ENCODE results near the gene ZIC4. TPM values are rescaled to one million over a fixed set of nuclear protein-coding genes. Genes with fewer than 3 reads are reported as not detected.

The ZIC4 gene
- total and polyA plus RNA-seq, 9 of the 15 experiments (the other 6 are each of a cell fraction or from before 2014, with no cell fraction given), result not detected

GRCh38 chr3:147395899-147396711 is 10.2 kb downstream of the ZIC4 start:
- H3K4me1 ChIP-seq (replicated peaks in 1 of 2; ENCODE audit: control insufficient read depth in 2 of 2, insufficient read depth in 2 of 2, low read length in 2 of 2), result peaks cover 0 to 21% of the 10 kb centered on the region in 2 experiments; a peak in 2 of 5 replicates
- peaks cover 7 to 53% of the 10 kb centered on the region in 2 experiments; a peak in 4 of 5 replicates for H3K27me3 ChIP-seq (ENCODE audit: control insufficient read depth in 2 of 2, insufficient read depth in 2 of 2, low read length in 2 of 2)
- no TSS peak for BruUV-seq (replicated peaks)
- FAIRE-seq (no peak), DNase-seq (ENCODE audit: extremely low read depth in 1 of 4, low spot score in 3 of 4) (no peak), ATAC-seq (no peak)
- H3K9ac ChIP-seq (ENCODE audit: insufficient read depth in 1 of 2, low read depth in 2 of 2, low read length in 2 of 2), result no peak overlapping the region
- POLR2A ChIA-PET, result no interaction called here
- no peaks in the 10 kb centered on the region for H3K79me2 ChIP-seq (ENCODE audit: control insufficient read depth, insufficient read depth, low read length)
- no peak overlapping the region for H3K27ac ChIP-seq (ENCODE audit: extremely low read depth, low read depth, low read length)
- no peak overlapping the region for H3K4me3 ChIP-seq
- no peaks in the 10 kb centered on the region for H3K36me3 ChIP-seq (ENCODE audit: control insufficient read depth, insufficient read depth, low read length)
- H2AFZ ChIP-seq (ENCODE audit: low read depth, low read length), result no peak overlapping the region
- H3K9me1 ChIP-seq (ENCODE audit: control insufficient read depth, insufficient read depth, low read length), result no peaks in the 10 kb centered on the region
- no peak overlapping the region for H3K4me2 ChIP-seq (ENCODE audit: insufficient read depth, low read length)
- in situ Hi-C loops (cut with MboI), result loop anchor here (25.0 kb wide), 1 partner anchor 1541 kb away; no protein-coding TSS in a partner anchor
- intact Hi-C loops (cut with micrococcal nuclease), result no loop called here
- H3K9me3 ChIP-seq (replicated peaks; ENCODE audit: control insufficient read depth, insufficient read depth, low read depth, low read length), result no peaks in the 10 kb centered on the region
- CTCF ChIA-PET (ENCODE audit: low intra/inter-chr PET ratio), result no interaction called here
- H4K20me1 ChIP-seq (replicated peaks; ENCODE audit: control insufficient read depth, insufficient read depth, low read length), result no peaks in the 10 kb centered on the region
- WGBS (ENCODE audit: insufficient coverage, low coverage, missing lambda C conversion rate), result 5% methylated on average over 42 of the region's 65 CpGs
- TF ChIP-seq KLF6 (CRISPR knock-in tag; IDR thresholded peaks at IDR 0.05; ENCODE audit: borderline replicate concordance) (no peak), SAFB (IDR thresholded peaks at IDR 0.05; ENCODE audit: borderline replicate concordance, low read depth, low read length) (no peak), CTBP1 (IDR thresholded peaks at IDR 0.05; ENCODE audit: borderline replicate concordance) (no peak), ZNF707 (CRISPR knock-in tag; conservative IDR thresholded peaks at IDR 0.05) (no peak), ZNF507 (tag; conservative IDR thresholded peaks at IDR 0.05) (no peak), DIDO1 (tag; IDR thresholded peaks at IDR 0.05; ENCODE audit: low read depth) (no peak), HLTF (IDR thresholded peaks at IDR 0.05) (no peak), STAG1 (CRISPR knock-in tag; IDR thresholded peaks at IDR 0.05; ENCODE audit: borderline replicate concordance) (no peak), SLC30A9 (CRISPR knock-in tag; IDR thresholded peaks at IDR 0.05) (no peak), LEF1 (IDR thresholded peaks at IDR 0.05) (no peak), ZNF780A (CRISPR knock-in tag; IDR thresholded peaks at IDR 0.05) (no peak), MITF (IDR thresholded peaks at IDR 0.05) (no peak), NR4A1 (CRISPR knock-in tag; IDR thresholded peaks at IDR 0.05) (no peak), NR4A1 (tag; IDR thresholded peaks at IDR 0.05) (no peak)
- TF ChIP-seq, protein P1, sequence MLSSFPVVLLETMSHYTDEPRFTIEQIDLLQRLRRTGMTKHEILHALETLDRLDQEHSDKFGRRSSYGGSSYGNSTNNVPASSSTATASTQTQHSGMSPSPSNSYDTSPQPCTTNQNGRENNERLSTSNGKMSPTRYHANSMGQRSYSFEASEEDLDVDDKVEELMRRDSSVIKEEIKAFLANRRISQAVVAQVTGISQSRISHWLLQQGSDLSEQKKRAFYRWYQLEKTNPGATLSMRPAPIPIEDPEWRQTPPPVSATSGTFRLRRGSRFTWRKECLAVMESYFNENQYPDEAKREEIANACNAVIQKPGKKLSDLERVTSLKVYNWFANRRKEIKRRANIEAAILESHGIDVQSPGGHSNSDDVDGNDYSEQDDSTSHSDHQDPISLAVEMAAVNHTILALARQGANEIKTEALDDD (IDR thresholded peaks at IDR 0.05), result no peak
- TF ChIP-seq, protein P2, sequence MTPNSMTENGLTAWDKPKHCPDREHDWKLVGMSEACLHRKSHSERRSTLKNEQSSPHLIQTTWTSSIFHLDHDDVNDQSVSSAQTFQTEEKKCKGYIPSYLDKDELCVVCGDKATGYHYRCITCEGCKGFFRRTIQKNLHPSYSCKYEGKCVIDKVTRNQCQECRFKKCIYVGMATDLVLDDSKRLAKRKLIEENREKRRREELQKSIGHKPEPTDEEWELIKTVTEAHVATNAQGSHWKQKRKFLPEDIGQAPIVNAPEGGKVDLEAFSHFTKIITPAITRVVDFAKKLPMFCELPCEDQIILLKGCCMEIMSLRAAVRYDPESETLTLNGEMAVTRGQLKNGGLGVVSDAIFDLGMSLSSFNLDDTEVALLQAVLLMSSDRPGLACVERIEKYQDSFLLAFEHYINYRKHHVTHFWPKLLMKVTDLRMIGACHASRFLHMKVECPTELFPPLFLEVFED (CRISPR knock-in tag; conservative IDR thresholded peaks at IDR 0.05), result no peak
- TF ChIP-seq, protein P3, sequence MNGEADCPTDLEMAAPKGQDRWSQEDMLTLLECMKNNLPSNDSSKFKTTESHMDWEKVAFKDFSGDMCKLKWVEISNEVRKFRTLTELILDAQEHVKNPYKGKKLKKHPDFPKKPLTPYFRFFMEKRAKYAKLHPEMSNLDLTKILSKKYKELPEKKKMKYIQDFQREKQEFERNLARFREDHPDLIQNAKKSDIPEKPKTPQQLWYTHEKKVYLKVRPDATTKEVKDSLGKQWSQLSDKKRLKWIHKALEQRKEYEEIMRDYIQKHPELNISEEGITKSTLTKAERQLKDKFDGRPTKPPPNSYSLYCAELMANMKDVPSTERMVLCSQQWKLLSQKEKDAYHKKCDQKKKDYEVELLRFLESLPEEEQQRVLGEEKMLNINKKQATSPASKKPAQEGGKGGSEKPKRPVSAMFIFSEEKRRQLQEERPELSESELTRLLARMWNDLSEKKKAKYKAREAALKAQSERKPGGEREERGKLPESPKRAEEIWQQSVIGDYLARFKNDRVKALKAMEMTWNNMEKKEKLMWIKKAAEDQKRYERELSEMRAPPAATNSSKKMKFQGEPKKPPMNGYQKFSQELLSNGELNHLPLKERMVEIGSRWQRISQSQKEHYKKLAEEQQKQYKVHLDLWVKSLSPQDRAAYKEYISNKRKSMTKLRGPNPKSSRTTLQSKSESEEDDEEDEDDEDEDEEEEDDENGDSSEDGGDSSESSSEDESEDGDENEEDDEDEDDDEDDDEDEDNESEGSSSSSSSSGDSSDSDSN (IDR thresholded peaks at IDR 0.05; ENCODE audit: borderline replicate concordance in 1 of 2, low read depth in 2 of 2, low read length in 2 of 2), result no peak

Measured in K562 (cell line).